Suprapubic skin (tissue), 4 donors: ENCODE data around the gene ABCA6.

Experiments used
- CTCF ChIP-seq, 2 donors: fragments of 200-600 bp in 1 of 2; fragments of 450-650 bp in 1 of 2; sonication (generic) in 1 of 2; IDR thresholded peaks; one replicate each; pipeline ENCODE4 v1.5.1; 2016 to 2019; ENCODE audit warnings: antibody characterized with exemption in 2 of 2, mild to moderate bottlenecking in 1 of 2, moderate library complexity in 1 of 2
- EP300 ChIP-seq: sonication (generic); formaldehyde crosslinking; IDR thresholded peaks from one replicate; pipeline ENCODE4 v1.6.1; 2017; ENCODE audit warnings: antibody characterized with exemption
- POLR2A ChIP-seq, 2 donors: fragments of 450-650 bp; IDR thresholded peaks; one replicate each; pipeline ENCODE4 v1.6.1; 2017; ENCODE audit warnings: antibody characterized with exemption in 2 of 2, mild to moderate bottlenecking in 2 of 2, moderate library complexity in 2 of 2
- POLR2AphosphoS5 ChIP-seq, 3 donors: sonication (generic); formaldehyde crosslinking; IDR thresholded peaks; one replicate each; pipeline ENCODE4 v1.6.1; 2017; ENCODE audit warnings: antibody characterized with exemption in 3 of 3

DNA sequence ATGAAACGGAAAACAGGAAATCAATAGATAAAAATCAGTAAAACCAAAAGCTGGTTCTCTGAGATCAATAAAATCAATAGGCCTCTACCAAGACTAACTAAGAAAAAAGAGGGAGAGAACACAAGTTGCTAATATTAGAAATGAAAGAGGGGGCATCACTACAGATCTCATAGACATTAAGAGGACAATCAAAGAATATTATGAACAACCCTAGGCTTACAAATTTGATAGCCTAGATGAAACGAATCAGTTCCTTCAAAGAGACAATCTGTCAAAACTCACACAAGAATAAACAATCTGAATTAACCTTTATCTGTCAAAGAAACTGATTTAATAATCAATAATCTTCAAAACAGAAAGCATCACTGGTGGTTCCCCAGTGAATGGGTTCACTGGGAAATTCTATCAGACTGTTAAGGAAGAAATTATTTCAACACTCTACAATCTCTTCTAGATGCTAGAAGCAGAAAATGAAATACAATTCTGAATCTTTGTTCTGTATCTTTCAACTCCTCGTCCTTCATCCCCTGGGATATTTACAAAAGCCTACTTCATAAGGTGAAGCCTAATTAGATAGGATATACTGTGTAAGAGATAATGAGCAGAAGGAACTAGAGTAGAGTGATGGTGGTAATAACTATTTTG lies 85.4 kb downstream of the ABCA6 start:
- TF ChIP-seq POLR2A (IDR thresholded peaks at IDR 0.05) (no peak), CTCF (IDR thresholded peaks at IDR 0.05) (no peak), EP300 (no peak), POLR2AphosphoS5 (IDR thresholded peaks at IDR 0.05) (no peak)
